GM10266 (cell line): ENCODE measurements around the gene CSF1R.

Experiments
- DNase-seq: peaks from one replicate; pipeline ENCODE4 v3.0.0; 2012; ENCODE audit errors: extremely low spot score
- CTCF ChIP-seq: IDR thresholded peaks from 2 replicates; pipeline ENCODE4 v1.5.1; 2012; ENCODE audit warnings: mild to moderate bottlenecking, low read depth; ENCODE audit not compliant: control insufficient read depth, insufficient read depth; ENCODE audit errors: missing control alignments

CSF1R gene

GRCh38 chr5:150130493-150130922 lies 44.2 kb upstream of the CSF1R start:
- no peak for TF ChIP-seq CTCF
- DNase-seq: no peak

DNA sequence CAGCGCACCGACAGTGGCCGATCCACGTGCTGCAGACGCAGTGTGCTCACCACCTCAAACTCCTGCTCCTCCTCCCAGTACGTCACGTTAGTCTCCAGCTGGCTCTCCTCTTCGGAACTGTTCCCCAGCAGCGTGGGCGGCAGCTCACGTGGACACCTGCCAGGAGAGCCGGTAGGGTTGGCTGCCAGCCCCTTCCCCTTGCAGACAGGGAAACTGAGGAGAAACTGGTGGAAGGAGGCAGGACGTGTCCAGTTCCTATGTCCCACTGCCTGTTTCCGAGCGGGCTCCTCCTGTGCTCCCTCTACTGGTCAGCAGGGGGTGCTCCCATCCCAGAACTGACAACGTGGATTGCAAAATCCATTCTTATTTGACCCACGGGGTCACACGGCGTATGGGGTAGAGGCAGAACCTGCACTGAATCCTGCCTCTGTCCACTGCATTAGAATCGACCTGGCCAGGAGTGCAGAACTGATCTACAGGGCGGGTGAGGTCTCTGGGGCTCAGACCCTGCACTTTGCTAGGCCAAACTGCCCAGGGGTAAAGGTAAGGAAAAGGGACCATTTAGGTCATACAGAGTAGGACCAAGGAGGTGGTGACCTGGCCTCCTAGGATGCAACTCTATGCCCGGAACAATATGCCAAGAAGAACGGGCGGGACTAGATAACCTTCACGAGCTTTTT lies 43.6 kb upstream of the CSF1R start:
- TF ChIP-seq CTCF: peak; percentile 86
- DNase-seq: peak; percentile 85

GRCh38 chr5:150129454-150129812 lies 43.1 kb upstream of the CSF1R start:
- DNase-seq: no peak
- no peak for TF ChIP-seq CTCF

GRCh38 chr5:150126921-150127265 lies 40.5 kb upstream of the CSF1R start:
- TF ChIP-seq CTCF: no peak

DNA sequence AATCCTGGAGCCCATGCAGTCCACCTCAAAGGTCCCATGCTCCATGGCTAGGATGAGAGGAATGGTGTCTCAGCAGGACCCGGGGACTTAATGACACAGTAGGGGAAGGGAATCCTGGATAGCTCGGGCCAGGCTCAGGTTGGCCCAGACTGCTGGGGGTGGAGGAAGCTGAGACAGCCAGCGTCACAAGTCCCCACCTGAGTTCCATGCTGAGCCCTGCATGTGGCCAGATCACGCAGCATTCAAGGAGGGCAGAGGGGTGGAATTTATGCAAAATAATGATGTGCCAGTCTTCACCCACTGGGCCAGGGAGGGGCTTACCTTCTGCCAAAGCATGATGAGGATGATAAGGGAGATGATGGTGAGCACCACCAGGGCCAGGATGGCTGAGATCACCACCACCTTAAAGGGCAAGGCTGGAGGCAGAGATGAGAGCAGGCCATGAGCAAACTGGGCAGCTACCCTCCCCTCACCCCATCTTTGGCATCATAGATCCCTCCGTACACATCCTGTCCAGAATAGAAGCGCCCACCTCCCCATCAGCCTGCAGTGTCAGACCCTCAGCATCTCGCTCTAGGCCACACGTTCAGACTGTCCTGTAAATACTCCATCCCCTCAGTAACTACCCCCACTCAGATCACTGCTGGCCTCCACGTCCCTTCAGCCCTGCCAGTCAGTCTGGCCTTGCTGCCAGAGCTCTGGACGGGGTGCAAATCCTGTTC lies 40.0 kb upstream of the CSF1R start:
- no peak for DNase-seq
- no peak for TF ChIP-seq CTCF

More at GRCh38 chr5:150126921-150127265, 40.5 kb upstream of the CSF1R start:
- no peak for DNase-seq

DNA sequence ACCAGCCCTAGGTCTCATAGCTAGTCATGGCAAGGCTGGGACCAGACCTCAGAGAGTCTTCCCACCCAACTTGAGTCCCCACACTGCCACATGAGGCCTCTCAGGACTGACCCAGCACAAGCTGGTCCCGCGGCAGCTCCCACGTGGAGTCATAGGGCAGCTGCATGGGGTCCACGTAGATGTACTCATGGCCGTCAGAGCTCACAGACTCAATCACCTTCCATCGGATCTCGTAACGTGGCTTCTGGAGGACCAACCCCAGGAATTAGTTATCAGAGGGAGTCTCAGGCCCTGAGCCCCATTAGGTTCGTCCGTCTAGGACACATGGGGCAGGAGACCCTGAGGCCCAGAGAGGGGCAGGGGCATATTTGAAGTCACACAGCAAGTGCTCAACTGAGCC lies 39.0 kb upstream of the CSF1R start:
- no peak for DNase-seq
- TF ChIP-seq CTCF: no peak

- no peak for DNase-seq
- no peak for TF ChIP-seq CTCF
Measured at GRCh38 chr5:150124596-150124995, 38.2 kb upstream of the CSF1R start.
